GM19351 (cell line): ENCODE measurements around the gene ALPK3.

Source experiments
- ATAC-seq: cut with Tn5 transposase; IDR thresholded peaks from one replicate; pipeline ENCODE4 v1.9.1; 2021; ENCODE audit warnings: mild to moderate bottlenecking, moderate library complexity; ENCODE audit not compliant: unreplicated experiment

ALPK3 gene

GRCh38 chr15:84797212-84797611 is 19.9 kb upstream of the ALPK3 start:
- ATAC-seq, result no peak

- no peak for ATAC-seq
These were observed 19.4 kb upstream of the ALPK3 start for GRCh38 chr15:84797801-84798200.

- no peak for ATAC-seq
These were observed 18.7 kb upstream of the ALPK3 start for GRCh38 chr15:84798436-84798946.

- ATAC-seq, result no peak
These were observed 17.5 kb upstream of the ALPK3 start for GRCh38 chr15:84799511-84800187.

- ATAC-seq, result no peak
These were observed 16.8 kb upstream of the ALPK3 start for GRCh38 chr15:84800365-84800806.

- ATAC-seq, result no peak
These were observed 12.9 kb upstream of the ALPK3 start for GRCh38 chr15:84804005-84804900.

- no peak for ATAC-seq
These were observed 11.9 kb upstream of the ALPK3 start for GRCh38 chr15:84805221-84805620.

GRCh38 chr15:84807228-84807627 is 9.9 kb upstream of the ALPK3 start:
- ATAC-seq, result no peak

- no peak for ATAC-seq
These were observed 6.9 kb upstream of the ALPK3 start for GRCh38 chr15:84810073-84810840.

GRCh38 chr15:84811151-84811550 is 6.0 kb upstream of the ALPK3 start:
- no peak for ATAC-seq

- ATAC-seq, result no peak
These were observed 5.3 kb upstream of the ALPK3 start for GRCh38 chr15:84811828-84812227.

- ATAC-seq, result no peak
These were observed 4.3 kb upstream of the ALPK3 start for GRCh38 chr15:84812842-84813241.

GRCh38 chr15:84813435-84813834 is 3.7 kb upstream of the ALPK3 start:
- ATAC-seq, result no peak

- no peak for ATAC-seq
These were observed 3.2 kb upstream of the ALPK3 start for GRCh38 chr15:84813931-84814330.

GRCh38 chr15:84814916-84815315 is 2.2 kb upstream of the ALPK3 start:
- no peak for ATAC-seq

GRCh38 chr15:84817466-84818081 is 418 bp downstream of the ALPK3 start:
- no peak for ATAC-seq

- ATAC-seq, result no peak
These were observed 1.3 kb downstream of the ALPK3 start for GRCh38 chr15:84818261-84819131.

GRCh38 chr15:84819291-84819768 is 2.2 kb downstream of the ALPK3 start:
- ATAC-seq, result no peak

- no peak for ATAC-seq
These were observed 2.6 kb downstream of the ALPK3 start for GRCh38 chr15:84819791-84820190.
